HCT116 (cell line): ENCODE results near the gene CA10. TPM values are rescaled to one million over a fixed set of nuclear protein-coding genes. Genes with fewer than 3 reads are reported as not detected.

Experiments used
- ATAC-seq: fragments of 200-7000 bp; cut with Tn5 transposase; 2 replicates; pipeline ENCODE4 v1.9.1; 2020; ENCODE audit warnings: mild to moderate bottlenecking, moderate library complexity
- BruUV-seq: library from RNA; stranded (reverse); fragments of 400-500 nt; replicated peaks from 2 replicates; lab custom pipeline; 2021; lab: Mats Ljungman, UMichigan
- CTCF ChIA-PET: fragments of 300-600 bp; sonication (Branson Sonifier 250); formaldehyde crosslinking; loops from one replicate; lab custom pipeline; 2021; ENCODE audit warnings: antibody characterized with exemption; lab: Charles Lee
- POLR2A ChIA-PET: fragments of 300-600, 350-600 bp; sonication (Branson Sonifier 250); formaldehyde crosslinking; loops from one replicate; lab custom pipeline; 2021; ENCODE audit warnings: antibody characterized with exemption; lab: Charles Lee
- RAD21 ChIA-PET, 2 experiments: fragments of 300-600 bp; sonication (Branson Sonifier 250); formaldehyde crosslinking; loops; one replicate each; lab custom pipeline; 2023; ENCODE audit warnings: low total read pairs in 2 of 2; ENCODE audit not compliant: uncharacterized antibody in 2 of 2, unreplicated experiment in 2 of 2, low non-redundant PET in 1 of 2; lab: Charles Lee
- DNase-seq: peaks from one replicate; pipeline ENCODE4 v3.0.0-alpha.2; 2010; ENCODE audit warnings: low read depth, low spot score
- H2AFZ ChIP-seq: fragments of 200-600 bp; shearing (Covaris generic), sonication (generic); 2 replicates; pipeline ENCODE4 v1.6.1; 2017; ENCODE audit warnings: low read depth, mixed run types, mixed read lengths, antibody characterized with exemption, low read length; ENCODE audit not compliant: poor library complexity, severe bottlenecking
- H3K27ac ChIP-seq: 2 replicates; pipeline ENCODE4 v1.5.1; 2012; ENCODE audit warnings: low read depth, low read length
- H3K27me3 ChIP-seq: fragments of 200-600 bp; sonication (generic); 2 replicates; pipeline ENCODE4 v1.6.1; 2016; ENCODE audit warnings: mixed run types, low read length, mixed read lengths; ENCODE audit not compliant: insufficient read depth
- H3K36me3 ChIP-seq, 2 experiments: fragments of 200-500 bp in 1 of 2; fragments of 200-600 bp in 1 of 2; sonication (Bioruptor generic) in 1 of 2; sonication (generic) in 1 of 2; 2 replicates each; pipeline versions ENCODE4 v1.5.1 to v1.6.1; 2014 to 2016; ENCODE audit warnings: low read length in 2 of 2, inconsistent platforms in 1 of 2, mixed read lengths in 1 of 2, mixed run types in 1 of 2; ENCODE audit not compliant: insufficient read depth in 2 of 2, control insufficient read depth in 1 of 2
- H3K4me1 ChIP-seq, 2 experiments: fragments of 200-600 bp in 1 of 2; sonication (generic) in 1 of 2; 2 replicates each; pipeline versions ENCODE4 v1.5.1 to v1.6.1; 2012 to 2017; ENCODE audit warnings: low read length in 2 of 2, inconsistent platforms in 1 of 2, mild to moderate bottlenecking in 1 of 2, mixed read lengths in 1 of 2, mixed run types in 1 of 2, moderate library complexity in 1 of 2; ENCODE audit not compliant: insufficient read depth in 2 of 2, control insufficient read depth in 1 of 2
- H3K4me2 ChIP-seq: fragments of 200-600 bp; sonication (generic); 2 replicates; pipeline ENCODE4 v1.6.1; 2017; ENCODE audit warnings: mixed run types, low read length, mixed read lengths
- H3K4me3 ChIP-seq, 2 experiments: fragments of 200-600 bp in 1 of 2; sonication (generic) in 1 of 2; replicated peaks in 1 of 2; 2 replicates each; pipeline ENCODE4 v1.5.1; 2011 to 2016; ENCODE audit warnings: low read length in 2 of 2, control low read depth in 1 of 2, low read depth in 1 of 2, mild to moderate bottlenecking in 1 of 2, mixed read lengths in 1 of 2, mixed run types in 1 of 2
- H3K79me2 ChIP-seq: fragments of 200-600 bp; sonication (generic); 2 replicates; pipeline ENCODE4 v1.6.1; 2017; ENCODE audit warnings: mild to moderate bottlenecking, mixed run types, low read length, moderate library complexity, mixed read lengths; ENCODE audit not compliant: insufficient read depth
- H3K9ac ChIP-seq: fragments of 200-600 bp; sonication (generic); 2 replicates; pipeline ENCODE4 v1.6.1; 2016; ENCODE audit warnings: low read length, mixed read lengths
- H3K9me2 ChIP-seq: fragments of 200-600 bp; sonication (generic), shearing (Covaris generic); 2 replicates; pipeline ENCODE4 v1.6.1; 2017; ENCODE audit warnings: mixed run types, mild to moderate bottlenecking, moderate library complexity; ENCODE audit not compliant: insufficient read depth
- H3K9me3 ChIP-seq, 2 experiments: fragments of 200-500 bp in 1 of 2; fragments of 200-600 bp in 1 of 2; sonication (Bioruptor generic) in 1 of 2; sonication (generic) in 1 of 2; 2 replicates each; pipeline ENCODE4 v1.6.1; 2014 to 2017; ENCODE audit warnings: low read length in 2 of 2, mixed read lengths in 2 of 2, inconsistent platforms in 1 of 2, low read depth in 1 of 2, mild to moderate bottlenecking in 1 of 2, mixed run types in 1 of 2, moderate library complexity in 1 of 2; ENCODE audit not compliant: control insufficient read depth in 1 of 2, insufficient read depth in 1 of 2
- H4K20me1 ChIP-seq: fragments of 200-600 bp; sonication (generic), shearing (Covaris generic); 2 replicates; pipeline ENCODE4 v1.6.1; 2017; ENCODE audit warnings: mixed run types, mild to moderate bottlenecking, moderate library complexity; ENCODE audit not compliant: insufficient read depth
- CBX3 ChIP-seq: IDR thresholded peaks from 2 replicates; pipeline ENCODE4 v1.6.1; 2012; ENCODE audit warnings: low read depth
- CEBPB ChIP-seq: IDR thresholded peaks from 2 replicates; pipeline ENCODE4 v1.6.1; 2012; ENCODE audit warnings: low read depth
- ELF1 ChIP-seq: IDR thresholded peaks from 2 replicates; pipeline ENCODE4 v1.6.1; 2012; ENCODE audit warnings: low read depth, borderline replicate concordance
- EZH2 ChIP-seq: fragments of 200-600 bp; sonication (generic); IDR thresholded peaks from 2 replicates; pipeline ENCODE4 v1.6.1; 2017; ENCODE audit warnings: antibody characterized with exemption, mixed run types
- EZH2phosphoT487 ChIP-seq: fragments of 200-600 bp; IDR thresholded peaks from 2 replicates; pipeline ENCODE4 v1.6.1; 2018; ENCODE audit warnings: antibody characterized with exemption, borderline replicate concordance
- FOSL1 ChIP-seq: IDR thresholded peaks from 2 replicates; pipeline ENCODE4 v1.6.1; 2012; ENCODE audit warnings: low read depth
- JUND ChIP-seq: IDR thresholded peaks from 2 replicates; pipeline ENCODE4 v1.6.1; 2012
- POLR2A ChIP-seq: IDR thresholded peaks from 2 replicates; pipeline ENCODE4 v1.7.0; 2011; ENCODE audit warnings: borderline replicate concordance; ENCODE audit not compliant: insufficient read depth, insufficient read length; ENCODE audit errors: extremely low read depth
- POLR2AphosphoS5 ChIP-seq: IDR thresholded peaks from 2 replicates; pipeline ENCODE4 v1.6.1; 2011; ENCODE audit warnings: mild to moderate bottlenecking, low read depth, low read length, moderate library complexity
- RAD21 ChIP-seq: IDR thresholded peaks from 2 replicates; pipeline ENCODE4 v1.6.1; 2012; ENCODE audit warnings: low read depth, mild to moderate bottlenecking
- TCF7L2 ChIP-seq: IDR thresholded peaks from 2 replicates; pipeline ENCODE4 v1.7.0; 2011; ENCODE audit warnings: borderline replicate concordance, inconsistent platforms; ENCODE audit not compliant: insufficient read depth, insufficient read length; ENCODE audit errors: extremely low read depth
- YY1 ChIP-seq: IDR thresholded peaks from 2 replicates; pipeline ENCODE4 v1.6.1; 2011; ENCODE audit warnings: low read length, low read depth, moderate library complexity, mild to moderate bottlenecking; ENCODE audit not compliant: insufficient replicate concordance; ENCODE audit errors: extremely low read depth
- ZFX ChIP-seq: fragments of 450-650 bp; IDR thresholded peaks from 2 replicates; pipeline ENCODE4 v1.6.1; 2017
- intact Hi-C: fragments of 100-400 bp; cut with micrococcal nuclease; formaldehyde crosslinking; loops from 2 replicates; pipeline ENCODE4 v1.10.0; 2022
- total RNA-seq: library from RNA; stranded (reverse); gene quantifications from one replicate; pipeline ENCODE4 v1.2.1, GENCODE V29; 2021; ENCODE audit not compliant: unreplicated experiment
- TF ChIP-seq, protein P1 (sequence below), 3 experiments: fragments of 200-600 bp in 1 of 3; sonication (generic) in 1 of 3; IDR thresholded peaks in 2 of 3; conservative IDR thresholded peaks in 1 of 3; 2 replicates each; pipeline ENCODE4 v1.5.1; 2012 to 2017; ENCODE audit warnings: low read depth in 2 of 3, low read length in 2 of 3, antibody characterized with exemption in 1 of 3, borderline replicate concordance in 1 of 3, control low read depth in 1 of 3, mild to moderate bottlenecking in 1 of 3, mixed read lengths in 1 of 3, mixed run types in 1 of 3, moderate library complexity in 1 of 3; ENCODE audit not compliant: insufficient read depth in 1 of 3
- TF ChIP-seq, protein P2 (sequence below): IDR thresholded peaks from 2 replicates; pipeline ENCODE4 v1.6.1; 2012; ENCODE audit warnings: low read depth
- TF ChIP-seq, protein P3 (sequence below): IDR thresholded peaks from 2 replicates; pipeline ENCODE4 v1.6.1; 2012
- TF ChIP-seq, protein P4 (sequence below): IDR thresholded peaks from 2 replicates; pipeline ENCODE4 v1.6.1; 2012

The CA10 gene
- total RNA-seq, 1 experiment from 2014 or later: not detected

DNA sequence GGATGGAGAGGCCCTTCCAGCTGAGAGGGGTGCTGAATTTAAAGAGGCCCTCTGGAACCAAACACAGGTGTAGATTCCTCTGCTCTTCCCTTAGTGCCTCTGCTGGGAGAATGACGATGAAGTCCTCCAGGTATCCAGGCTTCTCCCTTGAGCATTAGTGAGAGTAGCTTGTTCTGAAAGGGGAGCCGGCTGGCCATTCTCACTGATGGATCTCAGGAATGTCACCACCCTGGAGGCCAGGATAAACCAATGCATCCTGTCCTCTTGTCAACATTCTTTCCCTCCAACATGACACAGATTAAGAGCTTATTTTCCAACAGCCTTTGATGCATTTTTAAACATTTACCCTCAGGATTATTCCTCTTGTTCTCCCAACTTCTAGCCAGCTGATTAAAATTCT, 325.5 kb downstream of the CA10 start (continued):
- TF ChIP-seq, protein P1, sequence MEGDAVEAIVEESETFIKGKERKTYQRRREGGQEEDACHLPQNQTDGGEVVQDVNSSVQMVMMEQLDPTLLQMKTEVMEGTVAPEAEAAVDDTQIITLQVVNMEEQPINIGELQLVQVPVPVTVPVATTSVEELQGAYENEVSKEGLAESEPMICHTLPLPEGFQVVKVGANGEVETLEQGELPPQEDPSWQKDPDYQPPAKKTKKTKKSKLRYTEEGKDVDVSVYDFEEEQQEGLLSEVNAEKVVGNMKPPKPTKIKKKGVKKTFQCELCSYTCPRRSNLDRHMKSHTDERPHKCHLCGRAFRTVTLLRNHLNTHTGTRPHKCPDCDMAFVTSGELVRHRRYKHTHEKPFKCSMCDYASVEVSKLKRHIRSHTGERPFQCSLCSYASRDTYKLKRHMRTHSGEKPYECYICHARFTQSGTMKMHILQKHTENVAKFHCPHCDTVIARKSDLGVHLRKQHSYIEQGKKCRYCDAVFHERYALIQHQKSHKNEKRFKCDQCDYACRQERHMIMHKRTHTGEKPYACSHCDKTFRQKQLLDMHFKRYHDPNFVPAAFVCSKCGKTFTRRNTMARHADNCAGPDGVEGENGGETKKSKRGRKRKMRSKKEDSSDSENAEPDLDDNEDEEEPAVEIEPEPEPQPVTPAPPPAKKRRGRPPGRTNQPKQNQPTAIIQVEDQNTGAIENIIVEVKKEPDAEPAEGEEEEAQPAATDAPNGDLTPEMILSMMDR (IDR thresholded peaks at IDR 0.05 in 2 of 3, conservative IDR thresholded peaks at IDR 0.05 in 1 of 3; ENCODE audit: borderline replicate concordance in 1 of 3, insufficient read depth in 1 of 3, low read depth in 2 of 3, low read length in 2 of 3): no peak
- TF ChIP-seq, protein P2, sequence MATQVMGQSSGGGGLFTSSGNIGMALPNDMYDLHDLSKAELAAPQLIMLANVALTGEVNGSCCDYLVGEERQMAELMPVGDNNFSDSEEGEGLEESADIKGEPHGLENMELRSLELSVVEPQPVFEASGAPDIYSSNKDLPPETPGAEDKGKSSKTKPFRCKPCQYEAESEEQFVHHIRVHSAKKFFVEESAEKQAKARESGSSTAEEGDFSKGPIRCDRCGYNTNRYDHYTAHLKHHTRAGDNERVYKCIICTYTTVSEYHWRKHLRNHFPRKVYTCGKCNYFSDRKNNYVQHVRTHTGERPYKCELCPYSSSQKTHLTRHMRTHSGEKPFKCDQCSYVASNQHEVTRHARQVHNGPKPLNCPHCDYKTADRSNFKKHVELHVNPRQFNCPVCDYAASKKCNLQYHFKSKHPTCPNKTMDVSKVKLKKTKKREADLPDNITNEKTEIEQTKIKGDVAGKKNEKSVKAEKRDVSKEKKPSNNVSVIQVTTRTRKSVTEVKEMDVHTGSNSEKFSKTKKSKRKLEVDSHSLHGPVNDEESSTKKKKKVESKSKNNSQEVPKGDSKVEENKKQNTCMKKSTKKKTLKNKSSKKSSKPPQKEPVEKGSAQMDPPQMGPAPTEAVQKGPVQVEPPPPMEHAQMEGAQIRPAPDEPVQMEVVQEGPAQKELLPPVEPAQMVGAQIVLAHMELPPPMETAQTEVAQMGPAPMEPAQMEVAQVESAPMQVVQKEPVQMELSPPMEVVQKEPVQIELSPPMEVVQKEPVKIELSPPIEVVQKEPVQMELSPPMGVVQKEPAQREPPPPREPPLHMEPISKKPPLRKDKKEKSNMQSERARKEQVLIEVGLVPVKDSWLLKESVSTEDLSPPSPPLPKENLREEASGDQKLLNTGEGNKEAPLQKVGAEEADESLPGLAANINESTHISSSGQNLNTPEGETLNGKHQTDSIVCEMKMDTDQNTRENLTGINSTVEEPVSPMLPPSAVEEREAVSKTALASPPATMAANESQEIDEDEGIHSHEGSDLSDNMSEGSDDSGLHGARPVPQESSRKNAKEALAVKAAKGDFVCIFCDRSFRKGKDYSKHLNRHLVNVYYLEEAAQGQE: no peak
- no peak for TF ChIP-seq ELF1
- no peak for TF ChIP-seq YY1
- TF ChIP-seq POLR2AphosphoS5: no peak
- TF ChIP-seq CEBPB: no peak

DNA sequence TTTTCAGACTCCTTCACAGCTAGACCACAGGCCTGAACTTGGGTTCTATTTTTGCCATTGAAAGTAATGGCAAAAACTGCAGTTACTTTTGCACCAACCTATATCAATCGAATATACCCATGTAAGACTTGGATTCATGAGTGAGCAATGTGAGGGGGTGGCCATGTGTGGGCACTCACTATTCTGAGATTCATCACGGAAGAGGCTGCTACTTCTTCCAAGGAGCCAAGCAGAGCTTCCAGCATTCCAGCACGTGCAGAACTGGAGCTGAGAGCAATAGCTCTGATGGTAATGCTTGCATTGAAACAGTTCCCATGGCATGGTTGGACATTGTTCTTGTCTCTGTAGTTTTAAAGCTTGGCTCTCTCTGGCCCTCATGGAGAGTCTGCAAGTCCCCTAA, 327.6 kb downstream of the CA10 start:
- POLR2A ChIA-PET: no interaction called here
- no peaks in the 10 kb centered on the region for H3K36me3 ChIP-seq
- H3K27ac ChIP-seq: no peak overlapping the region
- intact Hi-C loops: no loop called here
- no peak overlapping the region for H3K9ac ChIP-seq
- H2AFZ ChIP-seq: no peak overlapping the region
- H4K20me1 ChIP-seq: no peaks in the 10 kb centered on the region
- ATAC-seq: no peak
- H3K4me3 ChIP-seq: no peak overlapping the region
- no peaks in the 10 kb centered on the region for H3K9me3 ChIP-seq
- no TSS peak for BruUV-seq
- H3K9me2 ChIP-seq: no peaks in the 10 kb centered on the region
- no peak for DNase-seq
- no peaks in the 10 kb centered on the region for H3K27me3 ChIP-seq
- CTCF ChIA-PET: no interaction called here
- H3K4me1 ChIP-seq: no peaks in the 10 kb centered on the region
- H3K4me2 ChIP-seq: no peak overlapping the region
- RAD21 ChIA-PET: no interaction called here
- no peaks in the 10 kb centered on the region for H3K79me2 ChIP-seq
- TF ChIP-seq CBX3 (no peak), ZFX (no peak), EZH2phosphoT487 (no peak), YY1 (no peak), JUND (no peak), POLR2AphosphoS5 (no peak), RAD21 (no peak), EZH2 (no peak), POLR2A (no peak), FOSL1 (no peak), TCF7L2 (no peak)
- TF ChIP-seq, protein P1 (IDR thresholded peaks at IDR 0.05 in 2 of 3, conservative IDR thresholded peaks at IDR 0.05 in 1 of 3; ENCODE audit: borderline replicate concordance in 1 of 3, insufficient read depth in 1 of 3, low read depth in 2 of 3, low read length in 2 of 3): no peak; a peak in 1 of 6 replicates
- TF ChIP-seq, protein P3, sequence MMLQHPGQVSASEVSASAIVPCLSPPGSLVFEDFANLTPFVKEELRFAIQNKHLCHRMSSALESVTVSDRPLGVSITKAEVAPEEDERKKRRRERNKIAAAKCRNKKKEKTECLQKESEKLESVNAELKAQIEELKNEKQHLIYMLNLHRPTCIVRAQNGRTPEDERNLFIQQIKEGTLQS: no peak
- TF ChIP-seq, protein P4, sequence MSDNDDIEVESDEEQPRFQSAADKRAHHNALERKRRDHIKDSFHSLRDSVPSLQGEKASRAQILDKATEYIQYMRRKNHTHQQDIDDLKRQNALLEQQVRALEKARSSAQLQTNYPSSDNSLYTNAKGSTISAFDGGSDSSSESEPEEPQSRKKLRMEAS: no peak
